GM23338 (cell line): ENCODE measurements around the gene TGFBI. TPM values are rescaled to one million over a fixed set of nuclear protein-coding genes. Genes with fewer than 3 reads are reported as not detected.

Experiments used
- ATAC-seq: fragments of 200-7000 bp; cut with Tn5 transposase; 3 replicates; pipeline ENCODE4 v1.9.1; 2020
- DNase-seq: peaks from one replicate; pipeline ENCODE4 v3.0.0-alpha.2; 2015; ENCODE audit warnings: low spot score
- H2AFZ ChIP-seq: fragments of 200-600 bp; sonication (generic); 2 replicates; pipeline ENCODE4 v1.8.0; 2016; ENCODE audit warnings: antibody characterized with exemption, mild to moderate bottlenecking, moderate library complexity
- H3F3A ChIP-seq: fragments of 200-600 bp; sonication (generic); replicated peaks from 2 replicates; pipeline ENCODE4 v1.8.0; 2017; ENCODE audit warnings: antibody characterized with exemption, mixed run types, low read depth
- H3K27ac ChIP-seq: fragments of 200-600 bp; sonication (generic); 2 replicates; pipeline ENCODE4 v1.6.1; 2016; ENCODE audit warnings: low read depth
- H3K27me3 ChIP-seq: fragments of 200-600 bp; sonication (generic); 2 replicates; pipeline ENCODE4 v1.8.0; 2016; ENCODE audit warnings: mild to moderate bottlenecking, mixed run types, moderate library complexity; ENCODE audit not compliant: insufficient read depth
- H3K36me3 ChIP-seq: fragments of 200-600 bp; sonication (generic); 2 replicates; pipeline ENCODE4 v1.8.0; 2016; ENCODE audit warnings: mild to moderate bottlenecking; ENCODE audit not compliant: insufficient read depth
- H3K4me1 ChIP-seq: fragments of 200-600 bp; sonication (generic); 2 replicates; pipeline ENCODE4 v1.8.0; 2016; ENCODE audit warnings: mild to moderate bottlenecking, moderate library complexity; ENCODE audit not compliant: insufficient read depth
- H3K4me2 ChIP-seq: fragments of 200-600 bp; sonication (generic); 2 replicates; pipeline ENCODE4 v1.7.1; 2017; ENCODE audit warnings: mixed run types
- H3K4me3 ChIP-seq: fragments of 200-600 bp; sonication (generic); 2 replicates; pipeline ENCODE4 v1.6.1; 2016; ENCODE audit warnings: mixed run types
- H3K79me2 ChIP-seq: fragments of 200-600 bp; sonication (generic); replicated peaks from 2 replicates; pipeline ENCODE4 v1.8.0; 2017; ENCODE audit warnings: mild to moderate bottlenecking; ENCODE audit not compliant: insufficient read depth
- H3K9me2 ChIP-seq: fragments of 200-600 bp; sonication (generic); 2 replicates; pipeline ENCODE4 v1.8.0; 2017; ENCODE audit not compliant: insufficient read depth
- H4K20me1 ChIP-seq: fragments of 200-600 bp; sonication (generic); replicated peaks from 2 replicates; pipeline ENCODE4 v1.8.0; 2017; ENCODE audit warnings: mild to moderate bottlenecking; ENCODE audit not compliant: insufficient read depth
- H3K27ac Mint-ChIP-seq: 2 replicates; pipeline ENCODE4 v1.8.0; 2020; ENCODE audit warnings: inconsistent platforms, mild to moderate bottlenecking, moderate library complexity, mixed read lengths
- H3K27me3 Mint-ChIP-seq: 3 replicates; pipeline ENCODE4 v1.8.0; 2022; ENCODE audit warnings: low read depth, mild to moderate bottlenecking, moderate library complexity, mixed read lengths, inconsistent platforms; ENCODE audit not compliant: insufficient read depth, poor library complexity
- H3K36me3 Mint-ChIP-seq: 3 replicates; pipeline ENCODE4 v1.8.0; 2021; ENCODE audit warnings: low read depth, mild to moderate bottlenecking, inconsistent platforms, moderate library complexity, mixed read lengths
- H3K4me1 Mint-ChIP-seq: 3 replicates; pipeline ENCODE4 v1.8.0; 2020; ENCODE audit warnings: mild to moderate bottlenecking, inconsistent platforms, mixed read lengths
- H3K4me3 Mint-ChIP-seq: 3 replicates; pipeline ENCODE4 v1.8.0; 2021; ENCODE audit warnings: moderate library complexity, mild to moderate bottlenecking, inconsistent platforms, mixed read lengths
- H3K9me3 Mint-ChIP-seq: 3 replicates; pipeline ENCODE4 v1.8.0; 2020; ENCODE audit warnings: moderate library complexity, mild to moderate bottlenecking, inconsistent platforms, mixed read lengths
- CREB1 ChIP-seq: fragments of 250-450 bp; sonication (Bioruptor Pico); IDR thresholded peaks from 2 replicates; pipeline ENCODE4 v1.5.0; 2020; ENCODE audit warnings: low read depth, mild to moderate bottlenecking, moderate library complexity
- CTCF ChIP-seq, 2 experiments: fragments of 200-600 bp in 1 of 2; sonication (generic) in 1 of 2; conservative IDR thresholded peaks; 2 replicates each; pipeline versions ENCODE4 v1.5.1 to v1.6.1; 2016 to 2017; ENCODE audit warnings: antibody characterized with exemption in 2 of 2, low read depth in 2 of 2, mild to moderate bottlenecking in 2 of 2, moderate library complexity in 1 of 2
- ETS1 ChIP-seq: IDR thresholded peaks from 2 replicates; pipeline ENCODE4 v1.6.1; 2016; ENCODE audit warnings: antibody characterized with exemption
- EZH2 ChIP-seq: fragments of 200-600 bp; sonication (generic); IDR thresholded peaks from one replicate; pipeline ENCODE4 v1.8.0; 2017; ENCODE audit warnings: antibody characterized with exemption, mild to moderate bottlenecking, low read depth; ENCODE audit not compliant: unreplicated experiment
- EZH2phosphoT487 ChIP-seq: fragments of 200-600 bp; sonication (generic); IDR thresholded peaks from one replicate; pipeline ENCODE4 v1.8.1; 2018; ENCODE audit warnings: antibody characterized with exemption; ENCODE audit not compliant: unreplicated experiment
- JUNB ChIP-seq: IDR thresholded peaks from one replicate; pipeline ENCODE4 v1.6.1; 2016; ENCODE audit warnings: antibody characterized with exemption; ENCODE audit not compliant: unreplicated experiment
- NANOG ChIP-seq: IDR thresholded peaks from 2 replicates; pipeline ENCODE4 v1.6.1; 2016; ENCODE audit warnings: antibody characterized with exemption, borderline replicate concordance
- POLR2AphosphoS5 ChIP-seq: IDR thresholded peaks from 2 replicates; pipeline ENCODE4 v1.6.1; 2016; ENCODE audit warnings: antibody characterized with exemption, low read depth
- REST ChIP-seq: IDR thresholded peaks from one replicate; pipeline ENCODE4 v1.6.1; 2018; ENCODE audit warnings: antibody characterized with exemption; ENCODE audit not compliant: unreplicated experiment
- ZNF114 ChIP-seq: fragments of 250-450 bp; sonication (Bioruptor Pico); IDR thresholded peaks from 2 replicates; pipeline ENCODE4 v1.5.0; 2020; ENCODE audit warnings: mild to moderate bottlenecking, moderate library complexity
- ZNF331 ChIP-seq: fragments of 250-450 bp; sonication (Bioruptor Pico); IDR thresholded peaks from 2 replicates; pipeline ENCODE4 v1.5.0; 2020; ENCODE audit warnings: low read depth, mild to moderate bottlenecking, moderate library complexity
- polyA plus RNA-seq: library from polyadenylated mRNA; unstranded; fragments of >200 nt; fragmentation: Nextera tagmentation; extraction: Ambion mirVana; gene quantifications from 2 replicates; pipeline ENCODE4 v1.2.1, GENCODE V29; 2016
- total RNA-seq: library from RNA; depleted of rRNA; stranded (reverse); fragments of >200 nt; shearing (Covaris generic); gene quantifications from 2 replicates; pipeline ENCODE4 v1.2.3, GENCODE V29; 2014

TGFBI gene
- total and polyA plus RNA-seq, 2 experiments from 2014 or later = 8.9 to 9.4 TPM

- TF ChIP-seq CREB1 (CRISPR knock-in tag) (no peak), POLR2AphosphoS5 (no peak), EZH2phosphoT487 (no peak), JUNB (no peak), EZH2 (no peak)
Observed at GRCh38 chr5:136042665-136043121, 13.9 kb downstream of the TGFBI start (continued).

GRCh38 chr5:136043551-136043950 is 14.8 kb downstream of the TGFBI start:
- H3K27ac ChIP-seq = no peak overlapping the region
- H3F3A ChIP-seq = no peaks in the 10 kb centered on the region
- H3K4me2 ChIP-seq = no peak overlapping the region
- no peak overlapping the region for H3K27ac Mint-ChIP-seq
- H3K27me3 ChIP-seq = no peaks in the 10 kb centered on the region
- H3K4me3 ChIP-seq = no peak overlapping the region
- no peaks in the 10 kb centered on the region for H3K9me2 ChIP-seq
- H3K9me3 Mint-ChIP-seq = no peaks in the 10 kb centered on the region
- no peaks in the 10 kb centered on the region for H3K79me2 ChIP-seq
- H3K4me1 ChIP-seq = no peaks in the 10 kb centered on the region
- H3K27me3 Mint-ChIP-seq = peaks cover 9% of the 10 kb centered on the region
- H3K36me3 Mint-ChIP-seq = no peaks in the 10 kb centered on the region; the same call in 2 of the 3 replicates
- ATAC-seq (no peak), DNase-seq (no peak)
- H4K20me1 ChIP-seq = no peaks in the 10 kb centered on the region
- TF ChIP-seq REST (no peak), CREB1 (CRISPR knock-in tag) (no peak)
- no peaks in the 10 kb centered on the region for H3K36me3 ChIP-seq
- no peak overlapping the region for H2AFZ ChIP-seq
- no peak overlapping the region for H3K4me3 Mint-ChIP-seq
- H3K4me1 Mint-ChIP-seq = peaks cover 11% of the 10 kb centered on the region

- H3K36me3 Mint-ChIP-seq = no peaks in the 10 kb centered on the region; the same call in 2 of the 3 replicates
- peaks cover 9% of the 10 kb centered on the region for H3K27me3 Mint-ChIP-seq
- Histone ChIP-seq H3K4me3 (no peak overlapping the region), H3K27me3 (no peaks in the 10 kb centered on the region), H3K79me2 (no peaks in the 10 kb centered on the region), H4K20me1 (no peaks in the 10 kb centered on the region), H3K27ac (no peak overlapping the region), H2AFZ (no peak overlapping the region), H3K9me2 (no peaks in the 10 kb centered on the region), H3K4me1 (no peaks in the 10 kb centered on the region), H3K4me2 (no peak overlapping the region), H3K36me3 (no peaks in the 10 kb centered on the region), H3F3A (no peaks in the 10 kb centered on the region)
- no peak overlapping the region for H3K4me3 Mint-ChIP-seq
- no peaks in the 10 kb centered on the region for H3K9me3 Mint-ChIP-seq
- ATAC-seq (no peak), DNase-seq (no peak)
- peaks cover 11% of the 10 kb centered on the region for H3K4me1 Mint-ChIP-seq
- no peak overlapping the region for H3K27ac Mint-ChIP-seq
- TF ChIP-seq NANOG (no peak), CTCF (conservative IDR thresholded peaks at IDR 0.05; ENCODE audit: low read depth in 2 of 2) (no peak), EZH2 (no peak), EZH2phosphoT487 (no peak), ZNF114 (CRISPR knock-in tag) (no peak), JUNB (no peak), CREB1 (CRISPR knock-in tag) (no peak), REST (no peak), ZNF331 (no peak), ETS1 (no peak), POLR2AphosphoS5 (no peak)
Observed at GRCh38 chr5:136043968-136044610, 15.3 kb downstream of the TGFBI start.
